ENCODE data around the gene WDR37.

DNA sequence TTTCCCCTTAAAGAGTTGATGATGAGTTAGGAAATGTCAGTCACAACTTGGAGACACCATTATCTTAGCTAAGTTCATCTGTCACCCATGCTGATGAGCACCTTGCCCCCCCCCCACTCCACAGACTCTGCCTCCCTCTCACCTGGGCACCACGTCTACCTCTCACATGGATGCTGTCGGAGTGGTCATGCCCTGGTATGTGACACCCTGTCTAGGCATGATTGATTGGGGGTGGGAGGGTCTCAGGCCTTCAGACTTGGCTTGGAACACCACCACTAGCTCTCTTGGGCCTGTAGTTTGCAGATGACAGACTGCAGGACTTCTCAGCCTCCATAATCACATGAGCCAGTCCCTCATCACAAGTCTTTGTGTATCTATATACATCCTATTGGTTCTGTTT, 78.0 kb downstream of the WDR37 start:
- TF ChIP-seq POLR2A (IDR thresholded peaks at IDR 0.05; ENCODE audit: low read length) (no peak), GATA1 (IDR thresholded peaks at IDR 0.05; ENCODE audit: low read depth, low read length) (no peak)

Measured in erythroblast (primary cell).